HG03575 (cell line): Measurements from ENCODE around the gene SEC14L1.

Source experiments
- ATAC-seq: cut with Tn5 transposase; IDR thresholded peaks from one replicate; pipeline ENCODE4 v1.9.1; 2021; ENCODE audit not compliant: unreplicated experiment, insufficient number of reproducible peaks, low FRiP score; ENCODE audit errors: extremely low read depth

SEC14L1 gene

GRCh38 chr17:77182205-77183172 lies 41.7 kb downstream of the SEC14L1 start:
- no peak for ATAC-seq

- ATAC-seq: no peak
These were observed 43.7 kb downstream of the SEC14L1 start for GRCh38 chr17:77184474-77184873.

DNA sequence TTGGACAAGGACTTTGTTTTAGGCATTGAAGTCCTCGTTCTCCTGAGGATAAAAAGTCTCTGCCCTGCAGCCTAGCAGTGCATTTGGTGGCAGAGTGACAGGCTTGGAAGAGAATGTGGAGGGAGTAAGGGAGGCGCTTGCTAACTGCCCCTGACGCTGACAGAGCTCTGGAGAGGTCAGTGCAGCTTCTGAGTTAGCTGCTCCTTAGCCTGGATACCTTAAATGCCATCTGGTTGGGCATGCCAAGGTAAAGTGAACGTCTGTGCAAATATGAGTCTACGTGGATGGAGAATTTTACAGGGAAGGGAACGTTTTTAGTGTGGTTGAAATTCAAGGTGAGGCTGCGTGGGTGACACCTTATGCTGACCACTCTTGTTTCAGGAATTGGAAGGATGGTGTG lies 44.4 kb downstream of the SEC14L1 start:
- no peak for ATAC-seq

DNA sequence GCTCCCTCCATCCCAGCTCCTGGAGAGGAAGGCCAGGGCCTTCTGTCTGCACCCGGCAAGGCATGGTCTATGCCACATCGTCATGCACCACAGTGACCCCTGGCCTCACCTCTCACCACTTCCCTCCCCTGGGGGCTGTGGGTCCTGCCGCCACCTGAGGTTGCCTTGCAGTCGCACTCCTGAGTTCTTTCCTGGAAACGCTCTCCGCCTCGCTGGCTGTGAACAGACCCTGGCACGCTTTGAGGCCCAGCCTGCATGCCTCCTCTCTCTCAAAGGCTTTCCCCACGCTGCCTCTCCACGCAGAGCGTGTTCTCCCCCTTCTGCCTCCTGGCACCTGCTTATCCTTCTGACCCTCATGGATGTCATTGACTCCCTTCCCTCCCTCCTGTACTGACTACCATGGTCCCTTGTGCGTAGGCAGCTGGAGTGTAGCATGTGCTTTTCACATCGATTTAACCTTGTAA lies 45.4 kb downstream of the SEC14L1 start:
- ATAC-seq: no peak

GRCh38 chr17:77188084-77189066 lies 47.6 kb downstream of the SEC14L1 start:
- ATAC-seq: no peak

DNA sequence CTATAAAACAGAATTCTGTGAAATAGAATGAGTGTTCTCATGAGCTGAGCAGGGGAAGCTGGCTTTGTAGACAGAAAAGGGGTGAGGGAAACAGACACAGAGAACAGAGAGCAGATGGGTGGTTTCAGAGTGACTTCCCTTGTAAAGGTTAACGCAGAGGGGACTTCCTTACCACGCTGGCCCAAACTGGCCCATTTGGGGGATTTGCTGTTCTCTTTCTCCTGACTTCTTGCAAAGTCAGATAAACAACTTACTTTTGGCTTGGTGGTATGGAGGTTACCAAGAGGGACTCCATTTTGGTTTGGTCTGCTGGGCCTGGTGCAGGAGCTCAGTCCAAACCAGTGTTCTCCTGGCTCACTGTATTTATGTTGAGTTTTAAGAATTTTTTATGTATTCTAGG lies 48.4 kb downstream of the SEC14L1 start:
- ATAC-seq: no peak

DNA sequence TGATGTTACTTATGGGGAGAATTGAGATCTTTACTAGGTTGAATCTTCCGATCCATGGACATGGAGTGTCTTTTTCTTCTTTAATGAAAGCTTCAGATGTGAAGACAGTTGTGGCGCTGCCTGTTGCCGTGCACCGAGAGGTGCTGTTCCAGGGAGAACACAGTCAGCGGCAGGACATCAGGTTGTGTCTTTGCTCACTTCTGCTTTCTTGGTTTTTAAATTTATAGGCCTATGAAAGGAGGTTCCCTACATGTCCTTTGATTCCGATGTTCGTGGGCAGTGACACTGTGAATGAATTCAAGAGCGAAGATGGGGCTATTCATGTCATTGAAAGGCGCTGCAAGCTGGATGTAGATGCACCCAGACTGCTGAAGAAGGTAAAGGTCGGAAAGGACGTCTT lies 49.8 kb downstream of the SEC14L1 start:
- no peak for ATAC-seq

- ATAC-seq: no peak
These were observed 50.5 kb downstream of the SEC14L1 start for GRCh38 chr17:77191244-77191643.

DNA sequence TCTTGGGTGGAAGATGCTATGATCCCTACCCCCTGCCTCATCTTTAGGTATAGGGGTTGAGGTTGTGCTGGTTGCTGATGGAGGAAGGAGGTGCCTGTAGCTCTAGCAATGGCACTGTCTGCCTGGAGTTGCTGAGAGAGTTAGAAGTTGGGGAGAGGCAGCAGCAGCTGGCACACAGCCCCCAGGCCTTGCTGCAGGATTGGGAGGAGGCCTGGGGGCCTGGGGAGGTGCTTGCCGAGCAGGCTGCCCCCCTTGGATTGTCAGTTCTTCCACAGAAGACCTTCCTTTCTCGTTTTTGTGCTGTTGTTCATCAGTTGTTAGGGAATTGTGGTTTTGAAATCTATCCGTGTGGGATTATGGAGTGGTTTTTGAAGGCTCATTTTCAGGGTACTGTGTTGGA lies 52.9 kb downstream of the SEC14L1 start:
- no peak for ATAC-seq

- ATAC-seq: no peak
These were observed 53.4 kb downstream of the SEC14L1 start for GRCh38 chr17:77194179-77194578.

DNA sequence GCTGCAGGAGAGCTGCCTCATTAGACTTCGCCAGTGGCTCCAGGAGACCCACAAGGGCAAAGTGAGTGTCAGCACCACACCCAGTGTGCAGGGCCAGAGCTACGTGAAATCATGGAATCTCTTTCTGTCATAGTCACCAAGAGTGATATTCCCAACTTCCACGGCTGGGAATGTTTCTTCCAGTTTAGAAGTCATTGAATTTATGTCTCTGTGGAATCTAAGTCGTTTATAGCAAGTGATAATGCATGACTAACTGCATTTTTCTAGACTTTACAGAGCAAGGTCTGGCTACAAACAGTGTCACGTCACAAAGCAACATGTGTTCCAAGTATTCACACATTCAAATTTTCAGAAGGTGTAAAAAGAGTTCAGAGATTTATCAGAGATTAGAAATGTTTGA lies 55.5 kb downstream of the SEC14L1 start:
- ATAC-seq: no peak

GRCh38 chr17:77197115-77197514 lies 56.3 kb downstream of the SEC14L1 start:
- no peak for ATAC-seq

GRCh38 chr17:77200711-77201110 lies 59.9 kb downstream of the SEC14L1 start:
- ATAC-seq: no peak

DNA sequence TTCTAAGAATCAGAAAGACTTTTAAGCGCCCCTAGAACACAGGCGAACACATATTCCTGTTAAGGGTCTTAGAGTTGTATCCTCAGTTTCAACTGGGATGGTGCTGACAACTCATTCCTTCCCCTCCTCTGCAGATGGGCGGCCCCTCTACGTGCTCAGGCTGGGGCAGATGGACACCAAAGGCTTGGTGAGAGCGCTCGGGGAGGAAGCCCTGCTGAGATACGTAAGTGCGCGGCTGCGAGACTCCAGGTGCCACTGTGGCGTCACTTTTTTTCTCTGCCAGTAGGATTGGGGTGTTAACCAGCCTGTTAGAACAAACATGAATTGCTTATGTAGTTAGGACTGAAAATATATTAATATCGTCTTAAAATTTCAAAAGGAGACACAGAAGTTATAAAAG lies 62.7 kb downstream of the SEC14L1 start:
- no peak for ATAC-seq

DNA sequence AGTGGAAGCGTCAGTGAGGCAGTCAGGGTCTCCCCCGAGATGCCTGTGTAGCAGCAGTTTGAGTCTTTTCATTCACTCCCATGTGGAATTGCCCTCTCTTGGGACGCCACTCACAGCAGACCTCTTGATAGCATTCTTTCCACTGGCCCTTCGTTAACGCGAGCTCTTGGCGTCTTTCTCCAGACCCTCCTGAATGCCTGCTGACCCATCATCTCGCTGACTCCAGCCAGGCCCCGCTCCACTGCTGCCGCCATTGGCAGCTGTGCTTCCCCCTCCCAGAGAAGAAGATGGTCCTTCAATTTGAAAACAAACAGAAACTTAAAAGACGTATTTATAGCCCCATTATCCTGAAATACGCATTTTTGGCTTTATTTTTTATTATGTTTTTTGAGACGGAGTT lies 63.1 kb downstream of the SEC14L1 start:
- ATAC-seq: no peak

DNA sequence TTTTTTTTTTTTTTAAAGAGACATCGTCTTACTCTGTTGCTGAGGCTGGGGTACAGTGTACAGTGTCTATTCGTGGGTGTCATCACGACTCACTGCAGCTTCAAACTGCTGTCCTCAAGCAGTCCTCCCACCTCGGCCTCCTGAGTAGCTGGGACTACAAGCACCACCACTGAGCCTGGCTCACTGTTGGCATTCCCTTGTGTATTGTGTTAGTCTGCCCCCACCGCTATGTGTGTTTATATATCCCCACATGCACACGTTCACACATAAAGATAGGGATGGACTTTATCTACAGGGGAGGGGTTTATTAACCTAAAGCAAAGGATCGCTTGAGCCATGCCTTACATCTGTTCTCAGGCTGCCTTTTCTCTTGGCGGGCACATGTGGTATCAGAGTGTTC lies 63.8 kb downstream of the SEC14L1 start:
- no peak for ATAC-seq

GRCh38 chr17:77205396-77206125 lies 64.8 kb downstream of the SEC14L1 start:
- ATAC-seq: no peak

GRCh38 chr17:77206158-77206956 lies 65.6 kb downstream of the SEC14L1 start:
- ATAC-seq: no peak
